ENCODE results near the gene RIMS4.

DNA sequence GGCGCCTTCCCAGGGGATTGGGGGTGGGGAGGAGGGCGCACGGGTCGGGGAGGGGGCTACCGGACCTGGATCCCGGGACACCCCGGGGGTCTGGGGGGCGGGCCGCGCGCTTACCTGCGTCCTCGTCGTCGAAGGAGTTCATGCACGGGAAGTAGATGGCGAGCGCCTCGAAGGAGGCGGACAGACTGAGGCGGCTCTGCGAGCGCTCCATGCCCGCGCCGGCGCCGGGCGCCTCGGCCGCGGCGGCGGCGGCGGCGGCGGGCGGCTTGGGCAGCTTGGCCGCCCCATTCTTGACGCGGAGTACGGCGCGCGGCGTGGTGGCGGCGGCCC is 320 bp downstream of the RIMS4 start:
- TF ChIP-seq EZH2 (IDR thresholded peaks at IDR 0.05): no peak
- TF ChIP-seq POLR2AphosphoS5 (IDR thresholded peaks at IDR 0.05; ENCODE audit: borderline replicate concordance, low read depth, low read length): no peak
